Stimulated activated CD8-positive, alpha-beta memory T cell treated with anti-CD3 and anti-CD28 coated beads, Interleukin-4, amount 100 ng/mL, for 1 hour (primary cell): ENCODE measurements around the gene EFL1.
"Not testable (repeated sequence)": the region's sequence is repeated elsewhere in the genome, so short reads cannot be mapped to it uniquely, and the experiment has no call there.

Experiments
- DNase-seq, 2 donors: peaks; one replicate each; pipeline ENCODE4 v3.0.0-alpha.2; 2020; ENCODE audit warnings: low read depth in 2 of 2, low spot score in 1 of 2

Gene EFL1

DNA sequence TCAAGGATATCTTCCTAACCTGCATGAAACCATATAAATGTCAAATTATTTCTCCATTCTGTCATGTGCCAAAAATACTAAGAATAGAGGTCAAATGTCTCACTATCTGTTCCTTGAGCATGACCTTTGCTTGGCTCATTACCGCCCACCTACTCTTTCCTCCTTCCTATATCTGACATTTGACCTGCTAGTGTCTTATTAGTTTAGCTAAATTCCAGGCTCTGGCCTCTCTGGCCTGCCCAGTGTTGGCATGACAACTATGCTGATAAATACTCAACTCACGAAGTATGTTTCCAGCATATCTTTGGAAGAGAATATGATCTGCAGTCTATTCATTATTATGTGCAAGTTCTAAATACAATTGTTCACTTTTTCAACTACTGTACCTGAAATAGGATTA lies 58.0 kb downstream of the EFL1 start:
- not testable (repeated sequence) for DNase-seq

DNA sequence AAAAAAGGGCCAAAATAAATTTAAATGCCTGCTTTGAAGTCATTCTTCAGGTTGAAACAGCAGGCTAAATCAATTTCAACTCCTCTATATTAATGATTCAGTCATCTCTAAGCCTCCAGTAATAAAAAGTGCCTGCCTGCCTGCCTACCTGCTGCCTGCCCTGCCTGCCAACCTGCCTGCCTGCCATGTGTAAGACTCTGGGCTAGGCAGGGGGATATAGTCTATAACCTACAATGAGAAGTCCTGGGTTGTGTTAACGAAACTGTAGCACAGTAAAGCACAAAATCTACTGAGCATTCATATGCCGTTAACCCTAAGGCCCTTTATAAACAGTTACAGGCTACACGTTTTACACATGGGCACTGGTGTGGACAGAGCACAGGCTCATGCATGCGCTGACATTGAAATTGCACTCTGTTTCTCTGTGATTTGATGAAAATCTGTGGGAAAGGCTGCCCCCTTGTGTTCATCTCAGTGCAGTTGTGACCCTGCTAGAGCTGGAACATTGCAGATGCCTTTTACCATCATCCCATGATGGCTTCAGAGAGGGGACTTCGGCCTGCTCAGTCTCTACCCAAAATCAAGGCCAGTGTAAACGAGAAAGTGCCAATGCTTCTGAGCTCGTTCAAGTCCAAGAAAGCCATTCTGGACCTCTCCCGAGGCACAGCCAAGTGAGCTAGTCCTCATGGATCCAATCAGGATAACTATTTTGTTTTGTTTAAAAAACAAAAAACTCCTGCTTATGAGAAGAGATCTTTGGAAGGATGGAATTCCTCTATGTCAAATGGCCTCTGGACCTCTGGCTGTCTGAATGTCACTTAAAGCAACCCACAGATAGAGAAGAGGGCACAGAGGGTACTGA lies 64.6 kb downstream of the EFL1 start:
- peak in 1 of 2 donors; percentile 25 for DNase-seq

DNA sequence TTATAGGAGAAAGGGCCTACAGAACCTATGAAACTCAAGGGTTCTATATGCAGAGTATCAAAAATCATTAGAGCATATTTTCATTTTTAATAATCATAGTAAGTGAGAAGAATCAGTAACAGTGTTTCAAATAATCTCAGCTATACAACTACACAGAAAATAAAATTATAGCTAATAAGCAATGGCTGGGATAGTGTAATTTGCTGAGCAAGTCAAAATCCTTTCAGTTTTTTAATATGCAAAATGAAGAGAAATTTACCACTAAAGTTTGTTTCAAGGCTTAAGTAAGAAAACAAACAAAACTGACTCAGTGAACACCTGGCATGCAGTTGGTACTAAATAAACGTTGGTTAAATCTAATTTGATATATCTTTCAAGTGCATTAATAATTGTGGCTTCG lies 66.2 kb downstream of the EFL1 start:
- no peak for DNase-seq

DNA sequence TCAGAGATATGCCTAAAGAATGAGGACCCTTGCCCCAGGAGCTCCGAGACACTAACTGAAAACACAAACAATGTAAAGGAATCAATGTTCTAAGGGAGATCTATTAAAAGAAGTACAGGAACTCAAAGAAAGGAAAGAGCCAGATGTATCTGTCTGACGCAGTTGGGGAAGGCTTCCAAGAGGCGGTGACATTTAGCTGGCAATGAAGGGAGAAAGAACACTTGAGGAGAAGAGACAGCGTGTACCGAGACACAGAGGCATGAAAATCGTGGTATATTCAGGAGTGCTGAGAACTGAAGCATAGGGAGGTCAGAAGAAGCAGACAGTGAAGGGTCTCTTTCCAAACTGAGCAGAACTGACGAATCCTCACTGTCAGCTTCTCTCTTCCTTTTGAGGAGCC lies 66.7 kb downstream of the EFL1 start:
- not testable (repeated sequence) for DNase-seq

DNA sequence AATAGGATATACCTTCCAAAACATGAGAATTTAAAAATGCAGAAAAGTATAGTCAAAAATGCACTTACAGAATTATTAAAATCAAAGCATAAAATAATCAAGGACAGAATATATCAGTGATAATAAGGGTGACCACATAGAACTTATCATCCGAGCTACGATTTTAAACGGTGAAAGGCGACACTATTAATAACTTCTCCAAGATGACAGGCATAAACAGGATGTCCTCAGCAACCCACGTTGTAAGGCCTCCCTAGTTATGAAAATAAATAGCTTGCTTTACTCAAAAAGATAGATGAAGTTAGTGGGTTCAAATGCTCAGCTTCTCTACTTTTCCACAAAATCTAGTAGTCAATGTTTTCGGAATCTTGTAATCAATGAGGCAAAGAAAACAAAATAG lies 68.0 kb downstream of the EFL1 start:
- DNase-seq: not testable (repeated sequence)

DNA sequence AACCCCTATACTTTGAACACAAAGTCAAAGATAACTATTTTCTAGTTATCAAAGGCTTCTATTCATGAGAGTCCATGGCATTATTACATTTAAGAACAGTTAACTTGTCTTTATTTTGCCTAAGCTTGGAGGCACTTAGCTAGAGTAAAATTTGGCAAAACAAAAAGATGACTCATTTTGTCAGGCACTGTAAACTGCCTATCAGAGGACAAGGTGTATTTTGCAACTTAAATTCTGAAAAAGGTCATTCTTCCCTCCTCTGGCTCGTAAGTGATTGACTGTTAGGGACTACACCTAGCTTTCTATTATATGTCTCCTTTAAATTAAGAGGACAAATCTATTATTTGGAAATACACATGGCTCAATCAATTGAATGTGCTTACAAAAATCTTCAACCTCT lies 69.1 kb downstream of the EFL1 start:
- DNase-seq: not testable (repeated sequence)

DNA sequence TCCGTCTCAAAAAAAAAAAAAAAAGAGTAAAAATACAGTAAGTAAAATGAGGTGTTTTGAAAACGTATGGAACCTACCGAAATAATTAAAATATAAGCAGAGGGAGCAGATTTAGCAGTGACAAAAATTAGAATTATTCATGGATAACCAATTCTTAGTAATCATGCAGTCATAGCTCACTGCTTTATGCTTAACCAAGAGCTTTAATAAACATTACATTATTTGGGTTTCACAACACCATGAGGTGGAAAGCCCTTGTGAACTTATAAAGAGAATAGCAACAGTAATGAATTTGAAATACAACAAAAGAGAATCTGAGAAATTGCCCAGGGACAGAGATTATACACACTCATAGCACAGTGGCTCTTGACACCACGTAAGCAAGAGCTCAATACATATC lies 70.1 kb downstream of the EFL1 start:
- DNase-seq: not testable (repeated sequence)

DNA sequence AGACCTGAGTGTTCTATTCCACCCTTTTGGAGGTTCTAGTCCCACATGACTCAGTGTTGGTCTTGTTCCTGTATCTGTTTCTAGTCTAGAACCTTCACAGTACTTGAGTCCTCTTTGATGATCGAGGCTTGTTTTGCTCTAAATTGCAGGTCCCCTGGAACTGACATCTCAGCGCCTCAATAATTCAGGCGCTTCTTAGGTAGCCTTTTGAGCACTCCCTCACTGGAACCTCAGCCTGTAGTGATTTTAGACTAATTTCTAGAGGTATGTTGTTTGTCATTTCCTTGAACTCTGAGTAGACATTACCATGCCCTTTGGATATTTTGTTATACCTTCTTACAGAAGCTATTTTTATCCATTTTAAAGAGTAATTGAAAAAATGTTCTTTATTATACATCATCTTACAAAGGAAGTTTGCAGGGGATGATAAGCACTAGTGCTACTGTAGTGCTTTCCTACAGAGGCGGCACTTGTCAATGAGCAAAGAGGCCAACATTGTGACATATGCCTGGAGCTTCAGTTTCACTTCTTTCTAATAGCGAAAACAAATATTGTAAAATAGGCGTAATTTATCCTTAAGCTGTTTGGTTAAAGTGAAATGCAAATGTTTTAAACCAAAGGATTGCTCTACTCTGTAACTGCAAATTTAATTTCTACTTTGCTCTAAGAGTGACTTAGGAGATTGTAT lies 75.7 kb downstream of the EFL1 start:
- DNase-seq: no peak

DNA sequence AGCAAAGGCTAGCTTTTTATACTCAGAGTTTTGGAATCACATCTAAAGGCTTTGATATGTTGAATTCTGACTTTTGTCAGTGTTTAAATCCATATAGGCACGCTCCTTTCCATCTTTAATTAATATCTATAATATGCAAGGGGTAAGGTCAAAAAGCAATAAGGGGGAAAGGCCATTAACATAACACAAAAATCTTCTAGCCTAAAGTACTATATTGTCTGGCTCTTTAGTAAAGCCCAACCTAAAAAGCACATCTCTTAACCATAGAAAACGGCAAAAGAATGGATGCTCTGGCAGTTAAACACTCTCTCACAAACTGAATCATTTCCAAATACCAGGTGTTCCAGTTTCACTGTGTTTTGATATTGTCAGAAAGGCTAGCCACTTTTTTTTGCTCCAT lies 76.4 kb downstream of the EFL1 start:
- DNase-seq: no peak

DNA sequence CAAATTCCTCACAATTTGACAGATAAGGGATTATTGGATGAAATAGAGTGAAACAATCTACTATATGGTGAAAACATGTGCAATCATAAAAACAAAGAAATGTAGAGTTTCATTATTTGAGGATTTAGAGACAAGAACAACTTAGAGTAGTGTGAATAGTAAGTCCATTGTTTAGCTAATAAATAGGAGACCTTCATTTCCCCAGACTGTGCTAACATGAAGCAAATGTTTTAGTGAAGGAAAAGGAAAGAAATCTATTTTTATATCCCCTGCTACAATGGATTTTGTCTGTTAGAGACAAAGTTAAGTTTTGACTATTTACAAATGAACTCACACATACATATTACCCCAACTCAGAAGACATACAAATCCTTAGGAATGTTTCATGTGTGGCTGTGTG lies 77.8 kb downstream of the EFL1 start:
- no peak for DNase-seq

DNA sequence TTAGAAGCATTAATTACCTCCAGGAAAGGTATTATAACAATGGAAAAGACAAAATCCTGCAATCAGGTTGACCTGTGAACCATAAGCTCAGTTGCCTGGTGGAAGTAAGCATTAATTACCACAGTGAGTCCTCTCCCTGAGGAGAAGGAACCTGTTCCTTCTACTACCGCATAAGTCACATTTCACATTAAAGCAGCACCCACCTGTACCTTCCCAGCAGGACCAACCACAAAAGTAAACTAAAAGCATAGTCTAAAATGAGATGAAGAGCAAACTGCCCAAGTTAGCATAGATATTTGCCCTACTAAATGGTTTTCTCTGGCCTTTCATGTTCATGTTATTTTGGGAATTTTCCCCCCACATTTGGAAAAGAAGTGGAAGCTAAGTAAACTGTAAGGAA lies 78.2 kb downstream of the EFL1 start:
- DNase-seq: no peak

DNA sequence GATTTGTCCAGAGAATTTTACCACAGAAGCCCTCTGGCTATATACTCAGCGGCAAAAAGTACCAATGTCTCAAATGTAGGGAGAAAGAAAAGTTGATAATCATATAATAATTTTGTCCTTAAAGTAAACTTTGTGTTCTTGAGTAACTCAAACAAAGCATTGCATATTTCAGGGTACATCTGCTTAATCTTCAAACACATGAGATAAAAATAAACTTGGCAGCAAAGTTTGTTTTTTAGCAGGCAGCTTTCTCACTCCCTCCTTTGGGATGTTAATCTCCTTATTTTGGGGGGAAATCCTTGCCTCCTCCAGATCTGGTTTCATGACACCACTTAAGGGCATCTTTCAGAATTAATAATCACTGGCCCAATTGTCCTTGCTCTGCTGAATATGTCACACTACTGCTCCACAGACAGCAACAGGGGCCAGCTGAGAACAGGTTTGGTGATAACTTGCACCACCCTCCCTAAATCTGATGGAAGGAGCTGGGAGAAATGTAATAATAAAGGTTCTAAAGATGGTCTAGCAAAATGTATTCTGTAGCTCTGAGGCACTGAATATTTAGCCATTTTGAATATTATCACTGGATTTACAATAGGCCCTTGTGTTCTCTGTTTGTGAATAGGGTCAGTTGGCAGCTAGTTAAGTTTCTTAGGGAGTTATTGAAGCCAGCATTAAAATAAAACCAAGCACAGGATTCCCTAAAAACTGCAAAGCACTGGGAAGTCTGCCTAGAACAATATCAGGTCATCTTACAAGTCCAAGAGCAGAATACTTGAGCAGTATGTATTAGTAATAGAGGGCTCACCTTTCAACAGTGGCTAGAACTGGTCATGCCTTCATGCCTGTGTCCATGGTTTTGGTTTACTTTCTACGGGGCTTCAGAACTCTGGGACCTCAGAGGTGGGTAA lies 79.2 kb downstream of the EFL1 start:
- DNase-seq: no peak

DNA sequence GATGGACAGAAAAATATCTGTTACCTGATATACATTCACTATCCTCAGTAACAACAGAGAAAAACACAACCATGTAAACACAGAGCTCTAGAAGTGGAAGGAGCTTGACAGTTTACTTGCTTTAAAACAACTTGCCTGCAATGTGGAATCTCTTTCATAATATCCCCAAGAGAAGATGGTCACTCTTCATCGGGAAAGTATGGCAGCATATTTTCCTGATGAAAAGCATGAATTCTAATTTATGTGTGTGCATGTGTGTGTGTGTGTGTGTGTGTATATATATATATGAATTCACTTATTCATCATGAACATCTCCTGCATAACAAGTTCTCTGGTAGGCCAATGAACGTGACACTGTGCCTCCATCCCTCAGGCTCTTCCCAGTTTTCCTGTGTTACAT lies 81.2 kb downstream of the EFL1 start:
- no peak for DNase-seq

DNA sequence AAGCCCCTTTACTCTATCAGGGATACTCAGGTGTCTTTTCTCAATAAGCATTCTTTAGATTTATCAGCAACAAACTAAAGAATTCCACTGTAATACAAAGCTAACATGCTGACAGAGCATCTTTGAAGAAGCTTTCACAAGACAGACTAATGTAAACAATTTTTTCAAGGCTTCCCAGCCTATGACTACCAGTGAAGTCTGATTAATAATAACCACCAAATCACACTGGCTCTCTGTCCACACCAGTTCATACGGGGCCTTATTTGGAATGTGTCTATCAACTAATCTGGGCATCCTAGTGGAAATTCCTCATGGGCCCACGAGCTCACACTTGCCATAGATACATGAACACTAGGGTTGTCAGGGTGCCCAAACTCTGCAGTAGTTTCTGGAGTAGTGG lies 84.5 kb downstream of the EFL1 start:
- DNase-seq: no peak

DNA sequence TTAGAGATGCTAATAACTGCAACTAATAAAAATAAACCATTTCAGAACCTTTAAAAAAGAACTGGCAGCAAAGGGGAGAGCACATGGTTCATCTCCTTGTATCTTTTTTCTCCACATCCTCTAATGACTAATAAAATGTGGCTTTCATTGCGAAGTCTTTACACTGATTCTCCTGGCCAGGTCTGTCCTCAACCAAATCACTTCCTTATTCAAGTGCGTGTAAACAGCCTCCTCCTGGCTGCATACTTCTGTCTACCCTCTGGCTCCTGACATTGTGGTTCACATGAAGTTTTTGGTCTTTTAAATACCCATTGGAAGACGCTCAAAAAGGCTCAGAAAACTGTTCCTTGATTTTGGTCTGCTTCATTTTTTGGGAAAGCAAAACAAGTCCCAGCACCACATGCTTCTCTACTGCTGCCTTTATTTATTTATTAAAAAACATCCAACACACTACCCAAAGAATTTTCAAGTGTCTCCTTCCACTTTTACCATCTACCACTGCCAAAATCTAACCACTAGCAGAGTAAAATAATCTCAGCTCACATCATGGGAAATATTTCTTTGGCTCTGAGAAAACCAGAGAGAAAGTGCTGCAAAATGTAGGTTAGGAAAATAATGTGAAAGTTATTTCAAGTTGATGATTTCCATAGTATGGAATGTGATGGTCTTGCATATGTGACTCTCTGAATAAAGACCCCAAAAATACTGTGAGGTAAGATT lies 85.1 kb downstream of the EFL1 start:
- no peak for DNase-seq

DNA sequence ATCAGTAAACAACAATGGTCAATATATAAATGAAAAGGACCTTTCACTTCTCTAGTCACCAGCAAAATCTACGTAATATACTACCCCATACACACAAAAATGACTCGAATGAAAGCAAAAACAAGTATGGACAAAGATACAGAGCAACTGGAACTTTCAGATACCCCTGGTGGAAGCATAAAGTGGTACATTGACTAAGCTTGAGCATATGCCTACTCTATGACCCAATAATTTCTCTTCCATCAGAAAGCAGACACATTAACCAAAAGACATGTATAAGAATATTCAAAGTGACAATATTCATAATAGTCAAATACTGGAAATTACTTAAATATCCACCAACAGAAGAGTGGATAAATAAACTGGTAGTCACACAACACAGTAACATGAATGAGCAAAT lies 86.0 kb downstream of the EFL1 start:
- DNase-seq: no peak

DNA sequence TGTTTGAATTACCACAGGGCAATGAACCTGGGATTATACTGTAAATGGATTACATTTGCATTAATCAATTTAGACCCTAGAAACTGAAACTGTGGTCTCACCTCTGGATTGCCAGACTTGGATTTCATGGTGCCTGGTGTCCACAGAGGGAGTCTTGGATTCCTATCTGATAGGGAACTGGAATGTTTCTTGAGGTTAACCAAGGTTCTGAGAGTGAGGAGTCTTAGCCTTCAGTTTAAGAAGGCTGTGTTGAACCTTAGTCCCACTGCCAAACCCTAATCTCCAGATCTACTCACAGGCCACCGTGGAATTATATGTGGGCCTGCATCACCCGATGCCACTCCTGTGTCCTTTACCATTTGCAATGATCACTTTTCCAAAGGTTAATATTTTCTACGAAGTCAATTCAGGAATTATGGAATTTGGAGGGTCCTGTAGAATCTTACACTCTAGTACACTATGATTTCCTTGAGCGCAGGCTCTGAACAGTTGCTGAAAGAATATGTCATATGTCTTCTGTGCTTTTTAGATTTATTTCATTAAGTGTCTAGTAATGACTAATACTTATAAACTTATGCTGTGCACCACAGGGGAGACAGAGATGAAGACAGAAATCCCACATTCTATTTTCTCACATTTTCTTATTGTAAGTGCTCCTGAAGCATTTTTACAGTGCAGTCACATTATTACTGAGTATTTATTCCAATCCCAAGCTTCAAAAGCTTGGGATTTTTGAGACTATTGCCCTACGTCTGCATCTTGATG lies 87.9 kb downstream of the EFL1 start:
- DNase-seq: no peak

DNA sequence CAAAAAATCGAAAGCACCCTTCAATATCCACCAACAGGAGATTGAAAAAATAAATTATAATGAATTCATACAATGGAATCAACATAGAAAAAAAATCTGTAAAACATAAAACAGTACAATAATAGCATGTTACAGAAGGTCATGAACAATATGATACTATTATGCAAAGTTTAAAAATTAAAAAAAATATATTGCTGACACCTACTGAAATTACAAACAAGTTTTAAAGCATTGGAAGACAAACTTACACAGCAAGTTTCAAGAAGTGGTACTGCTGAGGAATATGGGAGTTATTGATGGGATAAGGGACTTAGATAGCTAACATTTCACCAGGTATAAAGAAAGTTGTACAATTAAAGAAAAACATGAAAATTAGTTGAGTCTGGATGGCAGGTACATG lies 89.4 kb downstream of the EFL1 start:
- DNase-seq: no peak

DNA sequence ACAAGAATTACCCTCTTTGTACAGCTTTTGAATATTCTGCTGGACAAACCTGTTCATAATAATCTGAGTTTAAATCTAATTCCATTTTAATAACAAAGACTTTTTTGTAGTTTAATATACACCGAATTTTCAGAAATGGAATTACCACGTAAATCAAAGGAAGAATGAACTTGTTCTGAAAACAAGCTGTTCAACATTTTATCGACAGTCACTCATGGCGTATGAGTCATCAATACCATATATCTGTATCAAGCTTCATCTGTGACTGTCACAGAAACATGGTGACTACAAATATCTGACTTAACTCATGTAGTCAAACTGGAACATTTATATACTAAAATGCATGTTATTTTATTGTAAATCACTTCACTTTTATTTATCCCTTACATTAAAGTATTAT lies 90.0 kb downstream of the EFL1 start:
- DNase-seq: no peak

DNA sequence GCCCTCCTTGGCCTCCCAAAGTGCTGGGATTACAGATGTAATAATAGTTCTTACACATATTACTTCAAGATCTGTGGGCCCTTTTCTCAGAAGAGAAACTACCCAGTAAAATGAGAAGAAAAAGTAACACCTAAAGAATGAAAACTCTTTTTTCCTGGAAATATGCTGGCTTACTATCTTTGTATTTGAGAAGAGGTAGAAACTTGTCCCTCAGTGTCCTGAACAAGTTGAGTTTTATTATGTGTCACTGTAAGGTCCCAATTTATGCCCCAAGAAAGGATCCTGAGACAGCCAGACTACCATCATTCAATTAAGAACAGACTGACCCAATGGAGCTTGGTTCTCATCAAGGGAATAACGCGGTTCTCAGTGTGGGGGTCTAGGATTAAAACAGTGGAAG lies 93.8 kb downstream of the EFL1 start:
- no peak for DNase-seq
